ENCODE measurements around the gene TNFRSF25.

Gene TNFRSF25

DNA sequence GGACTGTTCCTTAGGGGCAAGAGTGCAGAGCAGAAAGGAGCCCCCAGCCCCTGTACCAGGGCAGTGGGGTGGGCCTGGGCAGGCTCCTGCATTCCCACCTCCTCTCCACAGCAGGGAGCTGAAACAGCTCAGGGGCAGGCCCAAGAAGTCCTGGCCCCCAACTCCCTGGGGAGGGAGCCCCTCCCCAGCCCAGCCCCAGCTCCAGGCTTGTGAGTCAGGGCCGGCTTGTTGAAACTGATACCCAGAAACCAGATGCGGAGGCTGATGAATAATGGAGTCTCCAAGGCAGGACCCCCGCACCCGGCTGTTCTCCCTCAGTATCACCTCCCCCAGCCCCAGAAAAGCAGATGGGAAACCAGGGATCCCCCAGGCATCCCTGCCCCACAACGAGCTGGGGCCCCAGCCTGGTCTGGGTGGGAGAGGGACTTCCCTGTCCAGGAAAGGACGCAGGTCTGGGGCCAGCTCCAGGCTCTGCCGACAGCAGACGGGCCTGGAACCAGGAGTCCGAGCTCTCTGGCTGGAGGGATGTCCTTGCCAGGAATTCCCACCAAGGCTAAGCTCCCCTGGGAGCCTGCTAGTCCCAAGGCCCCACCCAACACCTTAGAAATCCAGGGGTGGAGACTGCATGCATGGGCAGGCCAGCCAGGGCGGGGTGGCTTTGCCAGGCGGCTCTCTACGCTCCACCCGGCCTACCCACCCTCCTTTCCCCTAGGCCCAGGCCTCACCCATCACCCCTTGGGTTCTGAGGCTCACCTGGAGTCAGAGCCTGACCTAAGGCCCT lies 22.8 kb upstream of the TNFRSF25 start:
- in situ Hi-C loops (cut with HindIII; ENCODE audit: low sequenced_read_pairs): no loop called here

DNA sequence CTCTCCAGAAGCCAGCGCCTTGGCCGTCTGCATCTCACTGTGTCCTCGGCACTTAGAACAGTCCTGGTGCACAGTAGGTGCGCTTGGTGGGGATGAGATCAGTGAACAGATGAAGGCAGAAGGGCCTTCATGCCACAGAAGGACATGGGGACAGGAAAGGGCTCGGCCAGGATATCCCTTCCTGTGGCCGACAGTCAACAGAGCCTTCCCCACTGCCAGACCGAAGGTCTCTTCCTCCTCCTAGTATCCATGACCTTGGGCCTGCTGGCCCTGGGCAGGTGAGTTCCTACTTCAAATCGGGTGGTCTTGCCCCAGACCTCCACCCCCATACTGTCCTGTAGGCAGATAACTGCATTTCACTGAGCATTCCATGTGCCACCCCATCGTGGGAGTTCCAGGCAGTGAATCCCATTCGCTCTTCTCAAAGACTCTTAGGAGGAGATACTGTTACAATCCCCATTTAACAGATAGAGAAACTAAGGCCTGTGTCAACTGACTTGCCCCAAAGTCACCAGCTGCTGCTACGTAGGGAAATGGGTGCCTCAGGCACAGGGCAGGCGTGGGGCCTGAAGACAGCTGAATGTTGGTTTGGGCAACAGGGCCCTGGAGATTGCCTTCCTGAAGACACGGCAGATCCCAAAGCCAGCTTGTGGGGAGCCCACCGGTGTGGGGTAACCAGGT lies 22.0 kb upstream of the TNFRSF25 start:
- in situ Hi-C loops (cut with HindIII; ENCODE audit: low sequenced_read_pairs): no loop called here

DNA sequence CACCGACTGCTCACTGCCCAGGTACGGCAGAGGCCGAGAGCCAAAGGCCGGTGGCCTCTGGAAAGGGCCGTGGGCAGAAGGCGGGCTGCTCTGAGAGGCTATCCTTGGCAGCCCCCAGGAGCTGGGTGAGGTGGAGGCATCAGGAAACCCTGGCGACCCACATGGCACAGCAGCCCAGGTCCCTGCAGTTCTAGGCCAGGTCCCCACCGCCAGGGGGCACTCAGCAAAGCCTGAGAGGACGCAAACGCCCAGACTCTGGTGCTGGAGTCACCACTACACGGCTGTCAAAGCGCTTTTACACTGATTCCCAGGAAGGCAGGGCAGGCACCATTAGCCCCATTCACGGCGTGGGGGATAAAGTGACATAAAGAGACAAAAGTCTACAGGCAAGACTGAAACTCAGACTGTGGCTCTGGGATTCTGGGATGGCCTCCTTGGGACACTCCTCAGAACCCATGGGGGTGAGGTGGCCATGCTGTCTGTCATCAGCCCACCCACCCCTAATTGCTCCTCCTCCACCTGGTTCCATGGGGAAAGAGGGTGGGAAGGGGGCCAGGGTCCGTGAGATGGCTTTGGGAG lies 20.5 kb upstream of the TNFRSF25 start:
- in situ Hi-C loops (cut with HindIII; ENCODE audit: low sequenced_read_pairs): no loop called here

DNA sequence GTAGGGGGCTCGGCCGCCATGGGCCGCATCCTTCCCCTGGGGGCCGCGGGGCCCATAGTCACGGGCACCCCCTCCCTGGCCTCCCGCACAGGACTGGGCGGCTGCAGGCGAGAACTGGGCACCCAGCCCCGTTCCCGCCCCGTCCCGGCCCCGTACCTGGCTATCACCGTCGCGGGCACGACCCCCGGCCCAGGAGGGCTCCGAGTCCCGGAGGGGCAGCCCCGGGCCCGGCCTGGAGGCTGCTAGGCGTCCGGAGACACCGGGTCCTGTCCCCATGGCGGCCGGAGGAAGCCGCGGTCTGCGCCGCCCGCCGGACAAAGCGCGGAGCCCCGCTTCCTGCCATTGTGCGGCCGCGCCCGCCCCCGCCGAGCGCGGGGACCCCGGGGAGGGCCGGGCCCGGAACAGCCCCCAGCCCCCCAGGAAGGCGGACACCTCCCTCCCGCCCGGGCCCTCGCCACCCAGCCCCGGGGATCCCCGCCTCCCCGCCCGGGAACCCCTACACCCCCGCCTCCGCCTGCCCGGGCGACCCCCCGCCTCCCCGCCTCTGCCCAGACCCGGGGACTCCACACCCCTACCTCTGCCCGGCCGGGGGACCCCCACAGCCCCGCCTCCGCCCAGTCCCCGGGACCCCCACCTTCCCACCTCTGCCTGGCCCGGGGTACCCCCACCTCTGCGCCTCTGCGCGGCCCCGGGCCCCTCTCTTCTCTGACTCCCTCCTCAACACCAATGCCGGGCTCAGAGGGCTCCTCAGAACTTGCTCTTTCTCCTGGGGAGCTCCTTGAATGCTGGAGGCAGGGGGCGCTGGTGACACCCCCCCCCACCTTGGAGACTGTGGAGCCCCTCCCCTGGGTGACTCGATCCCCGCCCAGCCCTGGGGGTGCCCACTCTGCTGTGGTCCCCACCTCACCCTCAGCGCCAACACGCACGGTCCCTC lies 19.5 kb upstream of the TNFRSF25 start:
- in situ Hi-C loops (cut with HindIII; ENCODE audit: low sequenced_read_pairs): no loop called here

DNA sequence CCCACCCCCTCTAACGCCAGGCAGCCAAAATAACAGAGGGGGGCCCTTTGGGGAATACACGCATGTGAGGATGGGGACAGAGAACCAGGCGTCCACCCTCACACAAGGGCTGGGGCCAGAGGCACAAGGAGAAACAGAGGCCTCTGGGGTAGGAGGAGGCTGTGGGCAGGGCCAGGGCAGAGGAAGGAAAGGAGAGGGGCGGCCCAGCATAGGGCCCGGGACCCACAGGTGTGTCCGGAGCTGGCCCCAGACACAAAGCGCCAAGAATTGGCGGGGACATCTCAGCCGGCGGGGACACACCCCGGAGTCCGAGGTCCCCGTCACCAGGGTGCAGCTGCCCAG lies 18.8 kb upstream of the TNFRSF25 start:
- in situ Hi-C loops (cut with HindIII; ENCODE audit: low sequenced_read_pairs): no loop called here

DNA sequence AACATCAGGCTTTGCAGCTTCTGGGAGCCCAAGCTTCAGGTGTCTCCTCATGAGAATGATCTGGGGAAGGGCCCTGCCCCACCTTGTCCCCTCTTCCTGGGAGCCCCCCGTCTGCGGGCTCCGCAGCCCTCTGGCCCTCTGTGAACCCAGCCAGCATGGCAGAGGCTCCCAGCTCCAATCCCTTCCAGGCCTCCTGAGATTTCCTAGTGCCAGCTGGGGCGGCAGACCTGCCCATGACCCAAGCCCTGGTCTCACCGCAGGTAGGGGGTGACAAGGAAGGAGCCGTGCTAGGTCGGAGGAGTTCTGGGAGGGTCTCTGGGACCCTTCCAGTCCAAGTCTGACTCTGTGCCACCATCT lies 17.8 kb upstream of the TNFRSF25 start:
- in situ Hi-C loops (cut with HindIII; ENCODE audit: low sequenced_read_pairs): no loop called here

DNA sequence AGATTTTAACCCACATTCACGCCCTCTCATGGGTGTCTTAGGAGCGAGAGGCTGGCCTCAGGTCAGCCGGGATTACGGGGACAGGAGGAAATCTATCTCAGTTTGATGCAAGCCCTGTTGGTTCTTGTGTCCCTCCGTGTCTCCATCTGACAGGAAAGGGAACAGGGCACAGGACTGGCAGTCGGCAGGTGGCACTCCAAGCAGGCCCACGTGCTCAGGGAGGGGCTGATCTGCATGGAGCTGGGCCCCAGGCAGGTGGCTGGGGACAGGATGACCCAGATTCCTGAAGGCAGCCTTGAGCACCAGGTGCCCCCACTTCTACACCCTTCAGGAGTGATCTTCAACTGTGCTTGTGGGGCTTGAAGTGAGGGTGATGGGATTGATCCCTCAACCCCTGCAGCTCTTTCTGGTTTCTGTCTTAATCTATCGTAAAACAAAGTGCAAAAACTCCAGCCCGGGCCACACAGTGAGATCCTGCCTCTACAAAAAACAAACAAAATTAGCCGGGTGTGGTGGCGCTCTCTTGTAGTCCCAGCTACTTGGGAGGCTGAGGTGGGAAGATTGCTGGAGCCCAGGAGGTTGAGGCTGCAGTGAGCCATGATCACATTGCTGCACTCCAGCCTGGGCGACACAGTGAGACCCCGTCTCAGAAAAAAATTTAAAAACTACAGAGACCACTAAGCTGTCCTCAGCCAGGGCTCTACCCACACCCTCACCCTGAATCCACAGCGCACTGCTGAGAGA lies 17.2 kb upstream of the TNFRSF25 start:
- in situ Hi-C loops (cut with HindIII; ENCODE audit: low sequenced_read_pairs): no loop called here

DNA sequence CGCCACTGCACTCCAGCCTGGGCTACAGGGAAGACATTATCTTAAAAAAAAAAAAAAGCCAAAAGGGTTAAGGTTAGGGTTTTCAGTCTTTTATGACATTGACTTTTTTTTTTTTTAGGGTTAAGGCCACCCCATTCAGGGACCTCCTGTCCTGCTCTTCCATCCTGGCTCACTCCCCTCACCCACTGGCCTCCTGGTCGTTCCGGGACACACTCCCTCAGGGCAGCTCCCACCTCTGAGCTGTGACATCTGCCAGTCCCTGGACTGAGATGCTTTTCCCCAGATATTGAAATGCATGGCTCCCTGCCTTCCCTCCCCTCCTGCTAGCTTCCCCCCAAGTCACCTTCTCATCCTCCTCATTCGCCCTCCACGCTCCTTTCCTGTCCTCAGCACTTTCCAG lies 15.8 kb upstream of the TNFRSF25 start:
- in situ Hi-C loops (cut with HindIII; ENCODE audit: low sequenced_read_pairs): no loop called here

DNA sequence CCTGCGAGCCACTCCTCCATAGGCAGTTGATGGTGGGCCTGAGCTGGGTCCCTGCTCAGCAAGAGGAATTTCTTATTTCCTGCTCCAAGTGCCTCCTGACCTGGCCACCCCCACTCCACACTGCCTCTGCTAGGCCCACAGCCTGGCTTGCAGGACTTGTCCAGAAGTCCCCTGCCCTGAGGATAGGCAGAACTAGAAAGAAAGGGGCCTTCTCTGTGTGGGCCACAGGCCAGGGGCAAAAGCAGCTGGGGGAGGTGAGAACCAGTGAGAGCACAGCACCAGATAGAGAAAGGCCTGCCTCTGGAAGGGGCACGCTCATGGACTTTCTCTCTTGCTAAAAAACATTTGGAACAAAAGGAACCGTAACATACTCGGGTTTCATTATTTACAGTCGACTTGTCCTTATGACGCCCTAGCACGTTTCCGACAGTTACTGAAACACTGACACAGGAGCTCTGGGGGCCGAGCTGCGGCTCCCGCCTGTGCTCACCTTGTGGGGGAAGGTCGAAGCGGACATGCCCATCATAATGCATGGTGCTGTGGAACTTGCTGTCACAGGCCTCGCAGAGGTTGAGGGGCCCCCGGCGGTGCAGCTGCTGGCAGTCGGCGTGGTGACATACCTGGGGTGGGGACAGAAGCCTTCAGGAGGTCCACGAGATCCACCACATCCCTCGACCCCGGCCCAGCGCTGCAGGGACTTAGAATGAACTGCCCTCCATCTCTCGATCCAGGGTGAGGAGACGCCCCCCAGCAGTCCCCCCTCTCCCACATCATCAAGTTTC lies 11.3 kb upstream of the TNFRSF25 start:
- in situ Hi-C loops (cut with HindIII; ENCODE audit: low sequenced_read_pairs): no loop called here

DNA sequence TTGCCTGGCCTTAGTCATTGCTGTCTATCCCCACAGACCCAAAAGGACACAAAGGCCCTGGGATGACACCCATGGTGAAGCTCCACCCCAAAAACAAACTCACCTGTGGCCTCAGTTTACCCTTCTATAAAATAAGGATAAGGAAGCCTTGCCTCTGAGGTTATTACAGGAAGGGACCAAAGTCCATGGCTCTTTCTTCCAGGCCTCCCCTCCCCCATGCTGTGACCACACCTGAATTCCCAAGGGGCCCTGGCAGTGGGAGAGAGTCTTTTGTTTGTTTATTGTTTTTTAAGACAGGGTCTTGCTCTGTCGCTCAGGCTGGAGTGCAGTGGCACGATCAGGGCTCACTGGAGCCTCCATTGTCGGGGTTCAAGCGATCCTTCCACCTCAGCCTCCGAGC lies 10.5 kb upstream of the TNFRSF25 start:
- in situ Hi-C loops (cut with HindIII; ENCODE audit: low sequenced_read_pairs): no loop called here

DNA sequence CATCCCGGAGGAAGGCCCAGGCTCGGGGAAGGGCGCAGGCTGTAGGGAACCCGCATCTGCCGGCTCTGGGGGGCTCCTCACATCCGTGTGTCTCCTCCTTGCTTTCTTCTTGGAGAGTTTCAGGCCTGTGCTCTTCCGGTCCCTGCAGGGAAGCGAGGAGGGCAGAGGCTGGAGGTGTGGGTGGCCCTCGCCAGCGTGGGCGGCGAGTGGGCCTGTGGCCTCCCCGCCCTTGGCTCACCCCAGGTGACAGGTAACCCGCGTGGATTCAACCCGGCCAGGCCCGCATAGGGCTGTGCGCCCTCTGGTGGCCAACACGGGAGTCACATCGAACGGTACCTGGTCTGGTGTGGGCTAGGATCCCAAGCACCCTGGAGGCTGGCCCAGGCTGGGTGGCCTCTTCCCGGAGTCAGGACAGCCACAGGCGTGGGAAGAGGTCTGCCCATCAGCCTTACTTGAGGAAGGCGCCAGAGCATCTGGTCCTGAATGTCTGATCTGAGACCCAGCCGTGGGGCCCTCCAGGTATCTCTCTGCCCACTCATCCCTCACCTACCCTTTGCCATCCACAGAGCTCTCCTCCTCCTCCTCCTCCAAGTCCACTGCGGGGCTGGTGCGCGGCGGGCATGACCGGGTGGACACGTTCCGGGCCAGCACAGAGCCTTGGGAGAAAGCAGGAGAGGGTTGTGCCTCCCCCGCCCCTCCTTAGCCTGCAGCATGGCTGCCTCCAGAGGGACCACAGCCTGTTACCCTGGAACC lies 9.6 kb upstream of the TNFRSF25 start:
- in situ Hi-C loops (cut with HindIII; ENCODE audit: low sequenced_read_pairs): no loop called here

DNA sequence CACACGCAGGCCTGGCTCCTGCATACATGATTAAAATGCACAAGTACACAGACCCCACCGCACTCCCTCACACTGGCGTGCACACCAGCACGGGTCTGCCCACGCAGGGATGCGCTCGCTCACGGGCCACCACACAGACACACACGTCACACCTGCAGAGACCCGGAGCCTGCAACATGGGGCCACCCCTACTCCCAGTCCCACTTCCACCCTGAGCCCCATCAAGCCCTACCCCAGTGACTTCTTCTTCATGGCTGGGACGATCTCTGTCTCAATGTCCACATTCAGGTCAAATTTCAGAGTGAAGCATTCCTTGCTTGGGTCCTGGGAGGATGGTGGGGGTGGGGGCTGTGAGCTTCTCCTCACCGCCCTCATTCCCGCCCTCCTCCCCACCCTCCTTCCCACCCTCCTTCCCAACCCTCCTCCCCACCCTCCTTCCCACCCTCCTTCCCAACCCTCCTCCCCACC lies 8.9 kb upstream of the TNFRSF25 start:
- in situ Hi-C loops (cut with HindIII; ENCODE audit: low sequenced_read_pairs): no loop called here

DNA sequence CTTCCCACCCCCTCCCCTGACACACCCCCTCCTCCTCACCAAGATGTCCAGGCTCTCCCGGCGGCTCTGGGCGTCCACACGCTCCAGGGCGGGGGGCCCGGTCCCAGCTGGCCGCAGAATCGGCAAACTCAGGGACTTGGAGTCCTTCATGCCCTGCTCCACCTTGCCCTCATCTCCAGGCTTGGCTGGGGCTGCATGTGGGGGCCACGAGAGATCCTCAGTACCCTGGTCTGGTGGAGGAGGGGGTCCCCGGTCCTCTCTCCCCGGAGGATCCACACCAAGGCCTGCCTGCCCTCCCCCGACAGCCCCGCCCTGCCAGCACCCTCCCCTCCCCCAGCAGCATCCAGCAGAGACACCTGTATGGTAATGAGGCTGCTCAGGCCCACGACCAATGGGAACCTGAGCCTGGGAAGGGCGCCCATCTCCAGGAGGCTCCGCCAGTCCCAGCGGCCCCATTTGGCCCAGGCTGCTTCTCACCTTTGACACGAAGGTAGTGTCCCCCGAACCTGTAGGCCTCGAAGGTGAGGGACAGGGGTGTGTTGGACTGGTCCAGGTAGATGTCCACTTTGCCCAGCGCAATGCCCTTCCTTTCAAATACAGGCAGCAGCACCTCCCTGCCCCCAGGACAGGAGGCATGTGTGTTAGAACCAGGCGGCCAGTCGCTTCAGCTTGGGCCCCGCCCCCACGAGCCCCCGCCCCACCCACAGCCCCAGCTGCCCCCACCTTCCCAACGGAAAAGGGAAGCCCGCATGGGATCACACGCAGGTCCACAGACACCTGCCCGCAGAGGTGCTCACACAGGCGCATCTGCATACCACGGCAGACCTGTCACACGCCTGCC lies 8.2 kb upstream of the TNFRSF25 start:
- in situ Hi-C loops (cut with HindIII; ENCODE audit: low sequenced_read_pairs): no loop called here

DNA sequence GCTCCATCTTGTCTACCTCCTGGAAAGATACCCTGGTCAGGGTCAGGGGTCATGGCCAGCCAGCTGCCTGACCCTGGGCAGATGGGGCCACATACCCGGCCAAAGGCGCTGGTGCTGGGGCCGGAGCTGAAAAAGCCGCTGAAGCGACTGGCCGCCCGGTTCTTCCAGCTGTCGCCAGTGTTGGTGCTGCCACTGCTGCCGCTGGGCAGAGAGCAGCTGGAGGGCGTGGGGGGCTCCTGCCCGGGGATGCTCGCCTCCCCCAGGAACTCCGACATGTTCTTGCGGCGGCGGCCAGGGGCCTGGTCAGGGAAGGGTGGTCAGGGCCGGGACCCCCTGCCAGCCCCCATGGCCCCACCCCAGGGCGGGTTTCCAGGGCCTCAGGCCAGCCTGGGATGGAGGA lies 7.2 kb upstream of the TNFRSF25 start:
- in situ Hi-C loops (cut with HindIII; ENCODE audit: low sequenced_read_pairs): no loop called here

DNA sequence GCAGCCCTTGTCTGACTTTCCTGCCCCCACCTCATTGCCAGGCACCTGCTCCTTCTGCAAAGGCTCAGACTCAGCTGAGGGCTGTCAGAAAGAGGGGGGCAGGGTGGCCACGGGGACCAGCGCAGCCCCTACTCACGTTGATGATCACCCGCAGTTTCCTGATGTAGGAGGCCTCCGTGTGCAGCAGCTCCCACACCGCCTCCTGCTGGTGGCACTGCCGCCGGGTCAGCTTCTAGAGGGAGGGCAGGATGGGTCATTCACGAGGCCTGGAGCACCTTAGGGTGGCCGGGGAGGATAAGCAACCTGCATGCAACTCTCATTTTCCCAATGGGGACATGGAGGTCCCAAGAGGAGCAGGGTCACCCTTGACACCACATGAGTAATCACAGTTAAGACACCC lies 6.4 kb upstream of the TNFRSF25 start:
- in situ Hi-C loops (cut with HindIII; ENCODE audit: low sequenced_read_pairs): no loop called here

DNA sequence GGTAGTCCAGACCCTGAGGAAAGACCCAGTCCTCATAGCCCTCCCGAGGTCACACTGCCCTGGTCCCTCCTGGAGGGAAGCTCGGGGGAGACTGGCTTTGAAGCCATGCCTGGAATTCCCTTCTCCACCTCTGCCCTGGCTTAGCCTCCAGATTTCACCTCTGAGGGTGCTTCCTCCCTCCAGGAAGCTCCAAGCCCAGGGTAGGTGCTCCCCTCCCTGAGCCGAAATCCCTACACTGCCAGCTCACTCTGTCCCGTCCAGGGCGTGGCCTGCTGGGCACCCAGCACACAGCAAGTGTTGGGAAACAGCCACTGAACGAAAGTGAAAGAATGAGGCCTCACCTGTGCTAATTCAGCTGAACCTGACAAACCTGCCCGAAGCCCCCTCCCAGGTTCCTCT lies 6.0 kb upstream of the TNFRSF25 start:
- in situ Hi-C loops (cut with HindIII; ENCODE audit: low sequenced_read_pairs): no loop called here

DNA sequence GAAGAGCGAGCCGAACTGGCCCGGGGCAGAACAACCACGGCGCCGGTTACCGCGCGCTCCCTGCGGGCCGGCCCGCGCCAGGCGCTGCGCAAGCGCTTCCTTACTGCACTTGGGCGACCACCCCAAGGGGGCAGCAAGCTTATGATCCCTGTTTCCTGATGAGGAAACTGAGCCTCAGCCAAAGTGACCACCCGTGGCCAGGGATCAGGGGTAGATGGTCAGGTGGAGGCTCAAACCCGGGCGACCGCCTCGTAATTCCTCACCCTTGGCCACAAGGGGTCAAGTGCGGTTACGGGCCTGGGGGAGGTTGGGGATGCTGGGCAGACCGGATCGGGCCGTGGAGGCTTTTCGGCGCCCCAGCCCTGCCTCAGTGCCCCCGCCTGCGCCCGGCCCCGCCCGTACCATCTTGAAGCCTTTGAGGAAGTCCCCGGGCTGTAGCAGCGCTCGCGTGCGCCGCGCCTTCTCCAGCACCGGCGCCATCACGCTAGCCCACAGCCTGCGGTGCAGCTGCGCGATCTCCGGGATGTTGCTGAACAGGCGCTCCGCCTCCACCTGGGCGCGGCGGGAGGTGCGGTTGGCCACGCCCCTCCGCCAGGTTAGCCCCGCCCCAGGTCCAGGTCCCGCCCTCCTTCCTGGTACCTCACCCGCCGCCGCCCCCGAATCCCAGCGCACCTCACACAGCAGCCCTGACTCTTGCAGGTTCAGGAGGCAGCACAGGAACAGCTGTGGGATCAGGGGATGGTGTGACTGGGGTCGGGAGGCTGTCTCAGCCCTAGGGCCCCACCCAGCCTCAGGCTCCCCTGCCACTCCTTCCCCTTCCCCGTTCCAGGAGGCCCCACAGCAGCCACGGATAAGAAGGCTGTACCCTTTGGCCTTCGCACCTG lies 5.4 kb upstream of the TNFRSF25 start:
- in situ Hi-C loops (cut with HindIII; ENCODE audit: low sequenced_read_pairs): no loop called here
